ENCODE data around the gene SPRYD3. TPM values are rescaled to one million over a fixed set of nuclear protein-coding genes. Genes with fewer than 3 reads are reported as not detected.

SPRYD3 gene
- total RNA-seq, 1 donor from 2014 or later = 13.9 TPM

- Mint-ChIP-seq H3K9me3 (ENCODE audit: unreplicated experiment) (peaks cover 4% of the 10 kb centered on the region), H3K4me1 (ENCODE audit: low read depth, unreplicated experiment) (peaks cover 2% of the 10 kb centered on the region), H3K4me3 (ENCODE audit: unreplicated experiment) (no peak overlapping the region), H3K27ac (ENCODE audit: unreplicated experiment) (no peak overlapping the region), H3K27me3 (ENCODE audit: unreplicated experiment) (peaks cover 5% of the 10 kb centered on the region), H3K36me3 (ENCODE audit: unreplicated experiment) (peaks cover 10% of the 10 kb centered on the region)
- DNase-seq = no peak
- TF ChIP-seq, protein P1, sequence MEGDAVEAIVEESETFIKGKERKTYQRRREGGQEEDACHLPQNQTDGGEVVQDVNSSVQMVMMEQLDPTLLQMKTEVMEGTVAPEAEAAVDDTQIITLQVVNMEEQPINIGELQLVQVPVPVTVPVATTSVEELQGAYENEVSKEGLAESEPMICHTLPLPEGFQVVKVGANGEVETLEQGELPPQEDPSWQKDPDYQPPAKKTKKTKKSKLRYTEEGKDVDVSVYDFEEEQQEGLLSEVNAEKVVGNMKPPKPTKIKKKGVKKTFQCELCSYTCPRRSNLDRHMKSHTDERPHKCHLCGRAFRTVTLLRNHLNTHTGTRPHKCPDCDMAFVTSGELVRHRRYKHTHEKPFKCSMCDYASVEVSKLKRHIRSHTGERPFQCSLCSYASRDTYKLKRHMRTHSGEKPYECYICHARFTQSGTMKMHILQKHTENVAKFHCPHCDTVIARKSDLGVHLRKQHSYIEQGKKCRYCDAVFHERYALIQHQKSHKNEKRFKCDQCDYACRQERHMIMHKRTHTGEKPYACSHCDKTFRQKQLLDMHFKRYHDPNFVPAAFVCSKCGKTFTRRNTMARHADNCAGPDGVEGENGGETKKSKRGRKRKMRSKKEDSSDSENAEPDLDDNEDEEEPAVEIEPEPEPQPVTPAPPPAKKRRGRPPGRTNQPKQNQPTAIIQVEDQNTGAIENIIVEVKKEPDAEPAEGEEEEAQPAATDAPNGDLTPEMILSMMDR (IDR thresholded peaks at IDR 0.05; ENCODE audit: partially characterized antibody, unreplicated experiment) = no peak
These were observed 7.3 kb downstream of the SPRYD3 start for GRCh38 chr12:53071591-53072551.

- Mint-ChIP-seq H3K27ac (ENCODE audit: unreplicated experiment) (no peak overlapping the region), H3K36me3 (ENCODE audit: unreplicated experiment) (peaks cover 10% of the 10 kb centered on the region), H3K9me3 (ENCODE audit: unreplicated experiment) (peaks cover 4% of the 10 kb centered on the region), H3K4me1 (ENCODE audit: low read depth, unreplicated experiment) (peaks cover 2% of the 10 kb centered on the region), H3K27me3 (ENCODE audit: unreplicated experiment) (peaks cover 5% of the 10 kb centered on the region), H3K4me3 (ENCODE audit: unreplicated experiment) (no peak overlapping the region)
- no peak for DNase-seq
- TF ChIP-seq, protein P1 (IDR thresholded peaks at IDR 0.05; ENCODE audit: partially characterized antibody, unreplicated experiment) = no peak
These were observed 8.2 kb downstream of the SPRYD3 start for GRCh38 chr12:53070877-53071492.

DNA sequence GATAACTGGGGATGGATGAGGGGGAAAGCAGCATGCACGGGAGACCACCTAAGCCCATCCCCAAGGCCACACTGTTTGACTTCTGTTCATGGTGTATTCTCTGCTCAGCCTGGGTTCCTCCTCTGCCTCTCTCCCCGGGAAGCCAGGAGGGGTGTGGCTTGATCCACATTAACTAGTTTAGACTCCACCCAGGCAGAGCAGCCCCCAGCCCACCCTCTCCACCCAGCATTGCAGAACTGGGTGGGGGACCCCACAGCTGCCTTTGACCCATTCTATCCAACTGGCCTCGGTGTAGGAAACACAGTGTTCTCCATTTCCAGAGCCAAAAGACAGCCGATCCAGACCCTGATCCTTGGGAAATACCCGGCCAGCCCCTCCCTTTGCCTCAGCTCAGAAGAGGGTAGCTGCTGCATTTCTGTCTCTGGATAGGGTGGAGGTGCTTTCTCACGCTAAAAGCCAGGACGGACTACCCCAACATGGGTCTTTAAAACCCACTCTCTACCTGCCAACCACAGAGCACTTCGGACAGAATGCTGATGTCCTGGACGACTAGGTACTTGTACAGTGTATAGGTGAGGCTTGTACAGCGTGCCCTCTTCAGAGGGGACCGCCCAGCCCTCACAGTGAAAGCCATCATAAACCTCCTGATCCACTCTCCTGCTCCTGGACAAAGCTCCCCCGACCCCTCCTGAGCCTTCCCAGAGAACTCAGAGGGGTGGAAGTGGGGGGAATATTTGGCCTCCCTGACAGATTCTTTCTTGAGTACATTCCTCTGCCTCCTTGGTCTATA is 9.4 kb downstream of the SPRYD3 start:
- H3K36me3 Mint-ChIP-seq (ENCODE audit: unreplicated experiment) = peaks cover 9% of the 10 kb centered on the region
- peaks cover 2% of the 10 kb centered on the region for H3K4me1 Mint-ChIP-seq (ENCODE audit: low read depth, unreplicated experiment)
- TF ChIP-seq, protein P1 (IDR thresholded peaks at IDR 0.05; ENCODE audit: partially characterized antibody, unreplicated experiment) = no peak
- no peak overlapping the region for H3K4me3 Mint-ChIP-seq (ENCODE audit: unreplicated experiment)
- no peak overlapping the region for H3K27ac Mint-ChIP-seq (ENCODE audit: unreplicated experiment)
- H3K9me3 Mint-ChIP-seq (ENCODE audit: unreplicated experiment) = peaks cover 4% of the 10 kb centered on the region
- no peak for DNase-seq
- H3K27me3 Mint-ChIP-seq (ENCODE audit: unreplicated experiment) = peaks cover 5% of the 10 kb centered on the region

DNA sequence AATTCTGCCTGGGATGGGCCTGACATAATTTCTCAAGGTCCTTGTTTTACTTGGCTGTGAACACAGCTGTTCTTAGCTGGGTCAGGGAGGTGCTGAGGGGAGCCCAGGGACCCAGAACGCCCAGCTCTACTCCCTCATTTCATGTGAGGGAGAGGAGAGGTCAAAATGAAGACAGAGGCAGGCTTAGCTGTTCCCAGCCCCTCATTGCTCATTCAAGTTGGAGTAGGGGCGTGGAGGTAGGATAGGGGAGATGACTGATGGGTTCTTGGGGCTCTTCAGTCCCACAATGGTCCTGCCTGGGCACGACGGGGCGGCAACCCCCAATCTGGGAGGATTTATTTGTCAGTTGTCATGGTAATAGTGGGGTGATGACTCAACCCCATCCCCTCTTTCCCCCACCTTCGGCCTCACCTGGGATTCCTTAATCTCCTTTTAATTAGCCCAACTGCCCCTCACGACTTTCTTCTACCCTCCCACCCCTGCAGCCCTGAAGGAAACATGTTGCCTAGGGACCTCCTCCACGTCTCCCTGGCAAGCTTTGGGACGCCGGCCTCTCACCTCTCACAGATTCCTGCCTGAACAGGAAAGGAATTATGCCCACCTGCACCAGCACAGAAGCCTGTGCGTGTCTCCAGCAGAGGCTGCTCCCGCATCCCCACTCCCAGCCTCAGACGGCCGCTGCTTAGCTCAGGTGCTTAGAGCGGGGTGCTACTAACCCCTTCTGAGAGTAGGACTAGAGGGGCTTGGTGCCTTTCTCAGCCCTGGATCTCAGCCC is 10.2 kb downstream of the SPRYD3 start:
- Mint-ChIP-seq H3K4me3 (ENCODE audit: unreplicated experiment) (no peak overlapping the region), H3K36me3 (ENCODE audit: unreplicated experiment) (peaks cover 3% of the 10 kb centered on the region), H3K9me3 (ENCODE audit: unreplicated experiment) (peaks cover 4% of the 10 kb centered on the region), H3K27ac (ENCODE audit: unreplicated experiment) (no peak overlapping the region), H3K27me3 (ENCODE audit: unreplicated experiment) (peaks cover 2% of the 10 kb centered on the region), H3K4me1 (ENCODE audit: low read depth, unreplicated experiment) (peaks cover 4% of the 10 kb centered on the region)
- TF ChIP-seq, protein P1 (IDR thresholded peaks at IDR 0.05; ENCODE audit: partially characterized antibody, unreplicated experiment) = no peak
- DNase-seq = no peak

Measured in glutamatergic neuron (in vitro differentiated cells).